ENCODE measurements around the gene COL21A1.

- TF ChIP-seq CTCF (conservative IDR thresholded peaks at IDR 0.05; ENCODE audit: low read length) (no peak), EZH2phosphoT487 (IDR thresholded peaks at IDR 0.05; ENCODE audit: borderline replicate concordance, low read depth, low read length) (no peak)
Observed at GRCh38 chr6:56151609-56152224, 95.7 kb downstream of the COL21A1 start.
